Transverse colon (tissue), 4 donors: ENCODE measurements around the gene DNAH11. TPM values are rescaled to one million over a fixed set of nuclear protein-coding genes. Genes with fewer than 3 reads are reported as not detected.

Experiments used
- DNase-seq: peaks from one replicate; pipeline ENCODE4 v3.0.0-alpha.2; 2019
- H3K27ac ChIP-seq, 4 donors: fragments of 200-600 bp; sonication (generic); 2 replicates each; pipeline ENCODE4 v1.5.1; 2016 to 2018; ENCODE audit warnings: inconsistent platforms in 4 of 4
- H3K27me3 ChIP-seq: fragments of 200-600 bp; sonication (generic); 2 replicates; pipeline ENCODE4 v1.5.1; 2017; ENCODE audit warnings: inconsistent platforms
- H3K36me3 ChIP-seq, 4 donors: fragments of 200-600 bp; sonication (generic); 2 replicates each; pipeline ENCODE4 v1.5.1; 2017 to 2019; ENCODE audit warnings: inconsistent platforms in 4 of 4
- H3K4me1 ChIP-seq, 4 donors: fragments of 200-600 bp; sonication (generic); 2 replicates each; pipeline ENCODE4 v1.5.1; 2017 to 2020; ENCODE audit warnings: inconsistent platforms in 4 of 4
- H3K4me3 ChIP-seq, 4 donors: fragments of 200-600 bp; sonication (generic); 1 replicate in 1 of 4; 2 replicates in 3 of 4; pipeline versions ENCODE4 v1.5.1 to v1.6.1; 2017 to 2019; ENCODE audit warnings: inconsistent platforms in 4 of 4
- H3K9me3 ChIP-seq, 2 donors: fragments of 200-600 bp; sonication (generic); 2 replicates each; pipeline ENCODE4 v1.5.1; 2017 to 2019; ENCODE audit warnings: inconsistent platforms in 2 of 2
- EP300 ChIP-seq: sonication (generic); formaldehyde crosslinking; IDR thresholded peaks from one replicate; pipeline ENCODE4 v1.6.1; 2017; ENCODE audit warnings: antibody characterized with exemption, low read depth
- POLR2A ChIP-seq: fragments of 450-650 bp; IDR thresholded peaks from one replicate; pipeline ENCODE4 v1.6.1; 2016; ENCODE audit warnings: antibody characterized with exemption, mild to moderate bottlenecking, moderate library complexity
- POLR2AphosphoS5 ChIP-seq, 3 donors: sonication (generic); formaldehyde crosslinking; IDR thresholded peaks; one replicate each; pipeline ENCODE4 v1.6.1; 2016; ENCODE audit warnings: antibody characterized with exemption in 3 of 3
- WGBS, 2 donors: methylation state at CpG; one replicate each; pipeline ENCODE4 v1.1.5; 2018; ENCODE audit warnings: low coverage in 1 of 2; 5-methylcytosine and 5-hydroxymethylcytosine counted together
- in situ Hi-C, 4 donors: fragments of 200-750 bp; cut with MboI; loops; one replicate each; pipeline versions ENCODE4 v1.15.0 to v1.15.1; 2017; ENCODE audit warnings: low sequenced_read_pairs in 3 of 4, low pct_ligation_motif_present in 1 of 4, low pct_unique_long_range_greater_than_20kb in 1 of 4
- intact Hi-C: fragments of 100-400 bp; cut with DNase I; formaldehyde crosslinking; loops from one replicate; pipeline ENCODE4 v1.15.1; 2023; ENCODE audit warnings: low total_unique reads
- total RNA-seq, 4 donors: library from RNA; depleted of rRNA; stranded (reverse); fragments of >200 nt; gene quantifications; one replicate each; pipeline ENCODE4 v1.1.0, GENCODE V29; 2016
- TF ChIP-seq, protein P1 (sequence below), 5 experiments: fragments of 200-600 bp in 3 of 5; fragments of 450-650 bp in 2 of 5; sonication (generic) in 3 of 5; IDR thresholded peaks; 1 replicate in 2 of 5; 2 replicates in 3 of 5; pipeline ENCODE4 v1.5.1; 2016 to 2017; ENCODE audit warnings: antibody characterized with exemption in 5 of 5, inconsistent platforms in 3 of 5, mild to moderate bottlenecking in 2 of 5, moderate library complexity in 1 of 5

DNAH11 gene
- total RNA-seq, 4 donors from 2014 or later, result under 0.01 to 0.16 TPM; not detected in 2

DNA sequence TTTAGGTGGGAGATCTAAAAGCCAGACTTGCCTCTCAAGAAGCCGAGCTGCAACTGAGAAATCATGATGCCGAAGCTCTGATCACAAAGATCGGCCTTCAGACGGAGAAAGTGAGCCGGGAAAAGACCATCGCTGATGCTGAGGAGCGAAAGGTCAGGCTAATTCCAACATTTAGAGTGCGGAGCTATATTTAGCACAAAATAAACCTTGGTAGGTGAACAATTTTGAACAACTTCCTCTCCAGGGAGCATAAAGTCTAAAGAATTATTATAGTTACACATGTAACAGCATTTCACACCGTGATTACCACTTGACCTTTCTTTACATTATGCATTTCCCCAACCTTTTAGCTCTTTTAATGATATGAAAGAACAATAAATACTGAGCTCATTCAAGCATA is 236.1 kb downstream of the DNAH11 start:
- Histone ChIP-seq H3K27me3 (no peaks in the 10 kb centered on the region), H3K9me3 (no peaks in the 10 kb centered on the region), H3K4me3 (no peak overlapping the region), H3K4me1 (no peaks in the 10 kb centered on the region), H3K27ac (no peak overlapping the region), H3K36me3 (no peaks in the 10 kb centered on the region)
- TF ChIP-seq POLR2A (no peak), POLR2AphosphoS5 (IDR thresholded peaks at IDR 0.05) (no peak), EP300 (no peak)
- TF ChIP-seq, protein P1, sequence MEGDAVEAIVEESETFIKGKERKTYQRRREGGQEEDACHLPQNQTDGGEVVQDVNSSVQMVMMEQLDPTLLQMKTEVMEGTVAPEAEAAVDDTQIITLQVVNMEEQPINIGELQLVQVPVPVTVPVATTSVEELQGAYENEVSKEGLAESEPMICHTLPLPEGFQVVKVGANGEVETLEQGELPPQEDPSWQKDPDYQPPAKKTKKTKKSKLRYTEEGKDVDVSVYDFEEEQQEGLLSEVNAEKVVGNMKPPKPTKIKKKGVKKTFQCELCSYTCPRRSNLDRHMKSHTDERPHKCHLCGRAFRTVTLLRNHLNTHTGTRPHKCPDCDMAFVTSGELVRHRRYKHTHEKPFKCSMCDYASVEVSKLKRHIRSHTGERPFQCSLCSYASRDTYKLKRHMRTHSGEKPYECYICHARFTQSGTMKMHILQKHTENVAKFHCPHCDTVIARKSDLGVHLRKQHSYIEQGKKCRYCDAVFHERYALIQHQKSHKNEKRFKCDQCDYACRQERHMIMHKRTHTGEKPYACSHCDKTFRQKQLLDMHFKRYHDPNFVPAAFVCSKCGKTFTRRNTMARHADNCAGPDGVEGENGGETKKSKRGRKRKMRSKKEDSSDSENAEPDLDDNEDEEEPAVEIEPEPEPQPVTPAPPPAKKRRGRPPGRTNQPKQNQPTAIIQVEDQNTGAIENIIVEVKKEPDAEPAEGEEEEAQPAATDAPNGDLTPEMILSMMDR (IDR thresholded peaks at IDR 0.05), result no peak
- intact Hi-C loops, result loop anchor here (2.0 to 5.0 kb wide), 2 partner anchors 76 to 1818 kb away; partner anchors contain the start of gene CCDC126
- in situ Hi-C loops, result no loop called here
- no peak for DNase-seq
- 66 to 71% methylated on average over 9 of the region's 9 CpGs for WGBS, 2 donors

DNA sequence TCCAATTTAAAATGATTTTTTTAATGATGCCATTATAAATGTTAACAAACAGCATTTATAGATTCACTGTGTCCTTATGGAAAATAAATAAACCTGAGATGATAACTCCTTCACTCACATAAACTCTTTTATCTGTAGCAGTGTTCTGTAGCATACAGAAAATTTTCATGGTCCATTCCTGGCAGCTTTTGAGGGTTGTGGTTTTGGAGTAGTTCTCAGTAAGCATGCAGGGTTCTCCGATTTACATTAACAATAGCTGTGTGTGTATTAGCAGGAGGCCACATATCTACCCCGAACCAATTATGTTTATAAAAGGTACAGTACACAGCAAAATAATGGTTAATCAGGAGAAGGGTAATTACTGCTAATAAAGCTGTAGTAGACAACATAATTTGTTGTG is 240.2 kb downstream of the DNAH11 start:
- no peaks in the 10 kb centered on the region for H3K36me3 ChIP-seq
- no peak for DNase-seq
- 57 to 63% methylated on average over 2 of the region's 2 CpGs for WGBS, 2 donors
- H3K27me3 ChIP-seq, result no peaks in the 10 kb centered on the region
- TF ChIP-seq POLR2A (no peak), POLR2AphosphoS5 (IDR thresholded peaks at IDR 0.05) (no peak), EP300 (no peak)
- TF ChIP-seq, protein P1 (IDR thresholded peaks at IDR 0.05), result no peak
- no peaks in the 10 kb centered on the region for H3K4me1 ChIP-seq
- intact Hi-C loops (loop anchor here (5.0 kb wide), 1 partner anchor 431 kb away; no protein-coding TSS in a partner anchor), in situ Hi-C loops (no loop called here)
- no peak overlapping the region for H3K4me3 ChIP-seq
- no peaks in the 10 kb centered on the region for H3K9me3 ChIP-seq
- H3K27ac ChIP-seq, result no peak overlapping the region

DNA sequence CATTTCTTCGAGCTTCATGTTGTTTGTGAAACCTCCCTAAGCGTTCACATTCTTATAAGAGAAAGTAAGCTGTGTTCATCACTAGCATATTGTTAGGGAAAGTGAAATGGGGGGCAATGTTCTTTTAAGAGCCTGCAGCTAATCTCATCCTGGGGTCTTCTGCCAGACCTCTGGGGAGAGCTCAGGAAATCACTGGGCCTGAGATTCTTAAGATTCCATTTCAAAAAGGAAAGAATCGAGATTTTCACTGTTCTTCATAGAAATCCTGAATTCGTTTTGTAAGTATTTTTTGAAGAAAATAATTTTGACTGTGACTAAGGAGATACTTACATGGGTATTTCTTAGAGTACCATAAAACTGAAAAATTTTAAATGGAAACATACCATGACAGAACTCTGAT is 242.2 kb downstream of the DNAH11 start:
- no peak overlapping the region for H3K27ac ChIP-seq
- H3K36me3 ChIP-seq, result no peaks in the 10 kb centered on the region
- 70 to 76% methylated on average over 4 of the region's 4 CpGs for WGBS, 2 donors
- H3K4me1 ChIP-seq, result no peaks in the 10 kb centered on the region
- DNase-seq, result no peak
- no peaks in the 10 kb centered on the region for H3K9me3 ChIP-seq
- H3K27me3 ChIP-seq, result no peaks in the 10 kb centered on the region
- in situ Hi-C loops (no loop called here), intact Hi-C loops (loop anchor here (5.0 kb wide), 1 partner anchor 433 kb away; no protein-coding TSS in a partner anchor)
- TF ChIP-seq POLR2A (no peak), EP300 (no peak), POLR2AphosphoS5 (IDR thresholded peaks at IDR 0.05) (no peak)
- TF ChIP-seq, protein P1 (IDR thresholded peaks at IDR 0.05), result no peak
- H3K4me3 ChIP-seq, result no peak overlapping the region

DNA sequence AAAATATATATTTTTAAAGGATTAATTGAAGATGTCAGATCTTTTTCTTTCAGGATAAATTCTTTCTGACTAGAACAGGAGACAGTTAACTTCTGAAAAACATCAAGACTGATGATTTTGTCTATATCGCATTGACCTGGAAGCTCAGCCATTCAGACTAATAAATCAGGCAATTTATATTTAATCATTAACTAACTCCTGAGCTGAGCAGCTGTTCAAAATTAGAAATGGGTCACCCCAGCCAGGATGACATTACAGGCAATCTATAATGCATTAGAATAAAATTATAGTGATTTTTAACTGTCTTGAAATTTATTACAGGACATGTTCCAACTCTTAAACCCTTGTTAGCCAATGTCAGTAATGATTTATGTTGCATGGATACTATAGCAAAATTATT is 263.0 kb downstream of the DNAH11 start:
- Histone ChIP-seq H3K27me3 (no peaks in the 10 kb centered on the region), H3K36me3 (no peaks in the 10 kb centered on the region), H3K9me3 (no peaks in the 10 kb centered on the region), H3K4me3 (no peak overlapping the region), H3K27ac (no peak overlapping the region), H3K4me1 (no peaks in the 10 kb centered on the region)
- TF ChIP-seq, protein P1 (IDR thresholded peaks at IDR 0.05), result no peak
- TF ChIP-seq EP300, result no peak
- no peak for TF ChIP-seq POLR2AphosphoS5 (IDR thresholded peaks at IDR 0.05)
- TF ChIP-seq POLR2A, result no peak
- intact Hi-C loops (no loop called here), in situ Hi-C loops (no loop called here)
- DNase-seq, result no peak
- 50 to 65% methylated on average over 1 of the region's 1 CpG for WGBS, 2 donors
